GM21723 (cell line): ENCODE measurements around the gene DAND5.

Experiments used
- ATAC-seq: cut with Tn5 transposase; IDR thresholded peaks from one replicate; pipeline ENCODE4 v1.9.1; 2021; ENCODE audit warnings: mild to moderate bottlenecking, moderate library complexity; ENCODE audit not compliant: unreplicated experiment

DAND5 gene

DNA sequence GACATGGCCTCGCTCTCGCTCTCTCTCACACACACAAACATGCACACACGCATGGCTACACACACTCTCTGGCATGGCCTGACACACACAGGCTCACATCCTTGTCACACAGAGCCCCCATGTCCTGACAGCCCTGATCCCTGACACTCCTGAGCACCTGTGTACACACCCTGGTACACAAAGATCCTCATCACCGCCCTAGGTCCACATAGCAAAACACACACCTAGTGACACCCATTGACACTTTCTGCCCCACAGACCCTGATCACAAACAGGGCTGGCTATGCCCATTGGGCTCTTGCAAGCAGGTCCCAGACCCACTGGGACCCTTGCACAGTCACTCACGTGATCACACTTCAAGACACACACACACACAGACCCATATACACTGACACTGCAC is 21.9 kb downstream of the DAND5 start:
- ATAC-seq, result no peak

DNA sequence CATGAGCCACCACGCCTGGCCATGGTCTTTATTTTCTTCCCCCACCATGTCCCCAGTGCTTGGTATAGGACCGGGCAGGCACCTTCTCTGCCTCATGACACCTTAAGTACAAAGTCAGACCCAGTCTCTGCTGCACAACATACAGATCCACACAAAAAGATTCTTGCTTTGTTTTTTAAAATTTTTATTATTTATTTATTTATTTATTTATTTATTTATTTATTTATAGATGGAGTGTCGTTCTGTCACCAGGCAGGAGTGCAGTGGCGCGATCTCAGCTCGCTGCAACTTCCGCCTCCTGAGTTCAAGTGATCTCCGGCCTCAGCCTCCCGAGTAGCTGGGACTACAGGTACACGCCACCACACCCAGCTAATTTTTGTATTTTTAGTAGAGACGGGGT is 23.4 kb downstream of the DAND5 start:
- ATAC-seq, result no peak

DNA sequence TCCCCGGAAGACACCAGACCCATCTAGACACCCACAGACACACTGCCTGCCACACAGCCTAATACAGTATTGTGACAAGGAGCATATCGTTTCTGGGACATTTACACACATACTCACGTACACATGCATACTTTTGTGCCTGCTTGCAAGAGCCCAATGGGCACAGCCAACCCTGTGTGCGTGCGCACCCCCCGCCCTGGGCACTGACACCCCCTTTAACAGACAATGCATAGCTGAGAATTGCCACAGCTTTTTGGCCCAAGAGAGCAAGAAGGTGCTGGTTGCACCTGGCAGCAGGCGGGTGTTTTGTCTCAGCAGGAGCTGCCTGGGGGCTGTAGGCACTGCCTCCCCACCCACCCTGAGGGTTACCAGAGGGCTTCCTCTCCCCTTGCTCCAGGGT is 24.2 kb downstream of the DAND5 start:
- no peak for ATAC-seq

DNA sequence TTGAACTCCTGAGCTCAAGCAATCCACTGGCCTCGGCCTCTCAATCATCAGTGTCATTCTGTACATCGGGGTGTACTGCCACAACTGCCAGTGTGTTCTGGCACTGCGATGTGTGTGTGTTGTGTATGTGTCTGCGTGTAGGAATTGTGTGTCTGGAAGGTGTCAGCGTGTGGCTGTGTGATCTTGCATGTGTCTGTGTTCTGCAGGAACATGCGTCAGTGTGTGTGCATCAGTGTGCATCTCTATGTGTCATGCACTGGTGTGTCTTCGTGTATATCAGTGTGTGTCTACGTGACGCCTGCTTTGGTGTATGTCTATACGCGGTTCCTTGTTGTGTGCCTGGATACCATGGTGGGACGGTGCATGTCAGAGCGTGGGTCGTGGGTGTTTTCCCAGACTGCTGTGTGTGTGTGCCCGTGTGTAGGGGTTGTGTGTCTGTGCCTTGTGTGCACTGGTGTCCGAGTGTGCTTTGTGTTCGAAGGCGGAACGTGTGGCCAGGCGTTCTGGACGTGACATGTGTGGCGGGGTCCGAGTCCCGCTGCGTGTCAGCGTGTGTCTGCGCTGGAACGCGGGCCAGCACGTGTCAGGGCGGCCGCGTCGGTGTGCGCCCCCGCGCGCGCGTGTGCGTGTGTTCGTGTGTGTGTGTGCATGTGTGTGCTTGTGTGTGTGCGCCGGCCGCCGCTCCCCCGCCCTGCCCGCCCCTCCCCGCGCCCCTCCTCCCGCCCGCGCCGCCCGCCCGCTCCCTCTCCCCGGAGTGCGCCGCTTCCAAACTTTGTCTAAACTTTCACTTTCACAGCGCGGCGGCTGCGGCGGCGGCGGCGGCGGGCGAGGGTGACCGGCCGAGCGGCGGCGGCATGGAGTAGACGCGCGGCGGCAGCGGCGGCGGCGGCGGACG is 25.6 kb downstream of the DAND5 start, which contains the start of gene NFIX:
Gene NFIX (plus strand): TSS at position 775 of the 895 bp plus-strand sequence. CDS start 363 bp downstream, outside the sequence.
- ATAC-seq, result no peak

DNA sequence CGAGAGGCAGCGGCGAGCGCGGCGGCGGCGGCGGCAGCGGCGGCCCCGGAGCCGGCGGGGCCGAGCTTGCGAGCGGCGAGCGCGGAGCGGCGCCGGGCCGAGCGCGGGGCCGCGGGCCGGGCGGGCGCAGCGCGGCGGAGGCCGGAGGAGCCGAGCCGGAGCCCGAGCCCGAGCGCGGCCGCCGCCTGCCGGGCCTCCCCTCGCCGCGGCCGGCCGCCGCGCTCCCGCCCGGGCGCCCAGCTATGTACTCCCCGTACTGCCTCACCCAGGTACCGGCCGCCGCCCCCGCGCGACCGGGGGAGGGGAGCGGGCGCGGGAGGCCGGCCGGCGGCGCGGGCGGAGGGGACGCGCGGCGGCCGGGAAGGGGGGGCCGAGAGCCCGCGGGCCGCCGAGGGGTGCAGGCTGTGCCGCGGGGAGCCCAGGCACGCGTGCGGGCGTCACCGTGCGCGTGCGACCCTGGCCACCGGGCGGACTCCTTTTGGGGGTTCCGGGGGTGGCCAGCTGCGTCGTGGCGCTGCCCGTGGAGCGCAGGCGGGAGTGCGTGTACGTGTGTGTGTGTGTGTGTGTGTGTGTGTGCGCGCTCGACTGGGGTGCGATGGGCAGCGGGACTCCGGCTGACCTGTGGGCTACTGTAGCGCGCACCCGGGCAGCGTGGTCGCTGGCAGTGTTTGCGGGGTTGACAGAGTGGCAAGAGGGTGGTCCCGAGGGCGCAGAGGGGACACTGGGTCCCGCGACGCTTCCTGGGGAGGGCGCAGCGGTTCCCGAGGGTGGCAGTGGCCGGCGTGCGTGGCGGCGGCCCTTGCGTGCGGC is 26.4 kb downstream of the DAND5 start:
- no peak for ATAC-seq

DNA sequence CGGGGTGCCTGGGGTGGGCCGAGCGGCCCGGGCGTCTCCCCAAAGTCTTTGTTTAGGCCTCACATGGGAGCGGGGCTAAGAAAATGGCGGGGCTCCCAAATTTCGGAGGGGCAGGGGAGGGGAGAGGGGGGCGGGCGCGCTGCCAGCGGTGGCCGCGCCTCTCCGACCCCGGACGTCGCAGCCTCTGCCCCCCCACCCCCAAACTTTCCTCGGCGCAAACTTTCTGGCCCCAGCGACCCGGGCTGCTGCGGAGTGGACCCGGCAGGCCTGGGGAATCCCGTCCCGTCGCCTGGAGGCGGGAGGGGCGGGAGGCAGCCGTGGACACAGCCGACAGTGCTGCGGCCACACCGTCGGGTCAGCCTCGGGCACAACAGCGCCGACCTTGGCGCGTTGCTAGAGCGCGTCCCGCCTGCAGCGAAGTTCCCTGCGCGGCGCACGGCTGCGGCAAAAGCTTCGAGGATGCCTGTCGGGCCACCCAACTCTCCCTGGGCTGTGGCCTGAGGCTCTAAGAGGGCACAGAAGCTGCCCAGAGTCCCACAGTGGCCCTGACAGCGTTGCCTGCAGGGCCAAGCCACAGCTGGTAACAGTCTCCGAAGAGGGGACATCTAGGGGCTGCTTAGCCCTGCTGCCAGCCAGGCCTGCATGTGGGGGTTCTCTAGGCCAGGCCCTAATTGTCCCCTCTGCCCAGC is 27.2 kb downstream of the DAND5 start:
- no peak for ATAC-seq

DNA sequence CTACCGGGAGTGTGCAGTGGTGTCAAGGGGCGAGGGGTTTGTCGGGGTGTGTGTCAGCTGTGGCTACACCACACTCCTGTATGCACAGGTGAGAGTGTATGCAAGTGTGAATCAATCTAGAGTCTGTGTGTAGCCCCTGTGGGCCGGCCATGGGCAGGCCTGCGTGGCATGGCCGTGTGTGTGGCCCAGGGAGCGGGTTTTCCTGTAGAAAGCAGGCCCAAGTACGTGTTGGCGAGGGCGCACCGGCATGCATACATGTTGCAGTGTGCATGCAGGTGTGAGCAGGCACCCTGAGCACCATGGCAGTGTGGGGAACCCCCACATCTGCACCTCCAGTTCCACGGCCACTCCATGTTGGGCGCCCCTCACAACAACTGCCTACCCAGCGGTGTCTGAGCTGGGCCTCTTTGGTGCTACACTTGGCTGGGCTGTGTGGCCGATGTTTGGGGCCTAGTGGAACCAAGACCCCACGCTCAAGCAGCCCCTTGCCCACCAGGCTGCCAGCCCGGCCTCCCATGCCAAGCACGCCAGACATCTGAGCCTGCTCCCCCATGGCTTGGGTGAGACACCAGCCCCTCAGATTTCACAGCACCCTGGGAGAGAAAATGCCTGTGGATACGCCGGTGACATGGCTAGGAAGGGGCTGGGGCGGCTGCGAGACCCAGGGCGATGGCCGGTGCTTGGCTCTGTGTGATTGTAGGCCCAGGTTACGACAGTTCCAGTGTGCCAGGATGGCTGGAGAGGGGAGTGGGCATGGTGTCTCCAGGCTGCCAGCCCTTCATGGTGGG is 28.0 kb downstream of the DAND5 start:
- ATAC-seq, result no peak

DNA sequence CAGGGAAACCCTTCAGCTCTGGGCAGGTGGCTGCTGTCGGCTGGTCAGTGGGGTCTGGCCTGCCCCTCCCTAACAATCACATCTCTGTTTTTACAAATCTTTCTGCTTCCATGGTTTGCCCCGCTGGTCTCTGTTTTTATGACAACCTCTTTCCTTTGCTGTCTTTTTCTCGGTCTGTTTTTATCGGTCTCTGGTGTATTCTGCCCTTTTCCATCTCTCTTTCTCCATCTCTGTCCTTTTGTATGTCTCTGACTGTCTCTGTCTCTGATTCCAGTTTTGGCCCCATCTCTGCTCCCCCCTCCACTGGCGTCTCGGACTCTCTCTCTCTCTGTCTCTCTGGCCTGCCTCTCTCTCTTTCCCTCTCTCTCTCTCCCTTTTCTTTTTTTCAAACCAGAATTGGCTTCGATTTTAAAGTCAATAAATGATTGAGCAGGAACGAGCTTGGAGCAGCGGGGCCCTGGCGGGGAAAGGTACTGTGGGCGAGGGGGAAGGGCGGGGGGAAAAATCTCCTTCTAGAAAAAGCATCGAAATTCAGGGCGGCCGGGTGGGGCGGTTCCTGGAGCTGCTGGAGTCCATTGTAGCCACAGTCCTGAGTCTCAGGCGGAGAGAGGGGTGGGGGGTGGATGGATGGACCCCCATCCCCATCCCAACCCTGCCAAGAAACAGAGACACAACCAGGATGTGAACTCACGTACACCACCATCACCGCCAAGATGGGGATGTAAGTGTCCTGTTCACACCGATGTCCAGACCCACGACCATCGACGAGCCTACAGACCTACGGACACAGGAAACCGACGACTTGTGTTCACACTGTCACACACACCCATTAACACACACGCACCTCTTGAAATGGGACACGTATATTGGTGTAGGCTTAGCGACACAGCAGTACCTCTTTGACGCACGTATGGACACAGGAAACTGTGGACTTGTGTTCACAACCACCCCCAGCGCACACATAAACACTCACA is 28.9 kb downstream of the DAND5 start:
- no peak for ATAC-seq

DNA sequence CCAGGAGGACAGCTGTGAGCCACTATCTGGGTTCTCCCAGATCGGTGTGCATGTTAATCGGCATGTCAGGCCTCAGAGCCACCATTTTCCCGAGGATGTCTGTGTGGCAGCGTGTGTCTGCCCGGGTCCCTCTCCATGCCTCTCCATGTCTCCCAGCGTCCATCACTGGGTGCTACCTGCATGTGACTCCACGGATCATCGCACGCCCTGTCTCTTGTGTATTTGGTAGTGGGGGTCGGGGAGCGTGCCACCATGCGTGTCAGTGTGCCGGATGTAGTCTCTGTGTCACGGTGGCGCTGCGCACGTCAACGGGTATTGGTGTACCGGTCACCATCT is 31.8 kb downstream of the DAND5 start:
- ATAC-seq, result no peak

DNA sequence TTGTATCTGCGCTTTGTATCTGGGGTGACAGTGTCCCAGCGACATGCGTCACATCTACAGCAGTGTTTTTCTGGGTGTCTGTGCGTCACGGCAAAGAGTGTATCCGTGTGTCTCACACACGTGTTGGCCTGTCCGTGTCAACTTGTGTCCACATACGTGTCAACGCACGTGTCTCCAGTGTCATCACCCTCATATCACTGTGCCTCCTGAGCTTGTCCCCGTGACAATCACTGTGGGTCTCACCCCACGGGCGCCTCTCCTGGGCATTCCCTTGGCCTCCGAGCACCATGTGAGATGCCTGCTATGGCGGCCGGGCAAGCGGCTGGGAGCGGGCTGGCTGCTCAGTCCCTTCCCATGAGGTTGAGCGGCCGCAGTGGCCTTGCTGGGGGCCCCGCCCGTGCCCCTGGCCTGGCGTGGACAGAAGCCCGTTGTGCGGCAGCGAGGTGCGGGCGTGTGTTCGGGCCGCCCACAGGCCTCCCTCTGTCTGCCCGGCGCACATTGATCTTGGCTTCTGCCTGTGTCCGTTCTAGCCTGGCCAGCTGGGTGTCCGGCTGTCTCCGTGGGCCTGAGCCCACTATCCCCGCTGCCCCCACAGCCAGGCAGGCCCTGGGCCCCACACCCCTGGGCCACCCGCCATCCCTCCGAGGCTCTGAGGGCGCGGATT is 32.3 kb downstream of the DAND5 start:
- no peak for ATAC-seq

DNA sequence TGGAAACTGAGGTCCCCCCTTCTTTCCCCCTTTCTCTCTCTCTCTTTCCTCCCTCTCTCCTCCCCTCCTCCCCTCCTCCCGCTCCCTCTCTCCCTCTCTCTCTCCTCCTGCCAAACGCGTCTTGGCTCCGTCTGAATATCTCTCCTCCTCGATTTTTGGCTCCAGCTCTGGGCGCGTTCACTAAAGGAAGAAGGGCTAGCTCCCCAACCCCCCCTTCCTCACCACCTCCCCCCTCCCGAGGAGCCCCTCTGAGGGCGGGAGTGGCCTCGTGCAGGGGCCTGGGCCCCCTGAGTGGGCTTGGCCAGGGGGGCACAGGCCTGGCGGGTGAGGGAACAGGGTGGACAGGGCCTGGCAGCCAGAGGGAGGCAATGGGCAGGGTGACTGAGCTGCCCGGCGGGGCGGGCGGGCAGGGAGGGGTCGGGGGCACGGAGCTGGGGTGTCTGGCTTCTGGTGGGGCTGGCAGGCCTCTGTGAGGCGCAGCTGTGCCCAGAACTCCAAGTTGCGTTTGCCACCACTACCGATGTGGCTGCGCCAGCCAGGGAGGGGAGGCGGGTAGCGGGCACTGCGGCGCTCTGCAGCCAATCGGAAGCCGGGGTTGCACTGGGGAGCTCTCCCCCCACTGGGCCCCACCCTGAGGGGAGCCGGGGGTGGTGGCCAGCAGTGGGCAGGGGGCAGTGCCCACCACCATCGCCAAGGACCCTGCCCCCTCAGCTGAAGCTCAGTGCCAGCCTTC is 33.0 kb downstream of the DAND5 start:
- ATAC-seq, result no peak

DNA sequence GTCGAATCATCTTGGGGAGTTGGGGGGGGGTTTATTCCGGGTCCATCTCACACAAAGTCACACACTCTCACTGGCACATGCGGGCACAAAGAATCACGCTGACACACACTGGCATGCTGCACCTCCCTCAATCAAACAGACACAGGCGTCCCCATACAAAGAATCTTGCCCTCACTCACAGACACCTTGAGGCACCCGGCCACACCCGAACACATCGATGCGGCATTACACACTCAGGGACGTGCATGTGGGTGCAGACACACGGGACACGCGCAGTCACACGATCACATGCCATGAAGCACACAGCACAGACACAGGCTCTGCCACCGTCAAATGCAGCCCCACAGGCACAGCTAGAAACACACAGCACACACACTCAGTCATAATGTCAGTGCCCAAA is 33.7 kb downstream of the DAND5 start:
- no peak for ATAC-seq

DNA sequence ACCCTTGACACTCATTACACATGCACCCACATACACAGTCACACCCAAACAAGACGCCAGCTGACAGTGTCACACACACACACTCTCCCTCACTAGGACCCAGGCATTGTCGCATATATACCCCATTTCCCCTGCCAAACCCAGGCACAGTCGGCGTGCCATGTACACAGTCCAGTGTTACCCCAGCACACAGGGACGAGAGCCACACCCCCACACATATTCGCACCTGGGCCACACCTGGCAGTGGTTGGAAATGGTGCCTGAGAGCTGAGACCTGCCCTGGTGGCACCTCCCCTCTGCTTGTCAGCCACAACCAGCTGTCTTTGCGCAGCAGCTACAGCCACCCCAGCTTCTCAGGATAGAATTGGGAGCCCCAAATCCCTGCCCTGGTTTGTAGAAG is 34.9 kb downstream of the DAND5 start:
- no peak for ATAC-seq

DNA sequence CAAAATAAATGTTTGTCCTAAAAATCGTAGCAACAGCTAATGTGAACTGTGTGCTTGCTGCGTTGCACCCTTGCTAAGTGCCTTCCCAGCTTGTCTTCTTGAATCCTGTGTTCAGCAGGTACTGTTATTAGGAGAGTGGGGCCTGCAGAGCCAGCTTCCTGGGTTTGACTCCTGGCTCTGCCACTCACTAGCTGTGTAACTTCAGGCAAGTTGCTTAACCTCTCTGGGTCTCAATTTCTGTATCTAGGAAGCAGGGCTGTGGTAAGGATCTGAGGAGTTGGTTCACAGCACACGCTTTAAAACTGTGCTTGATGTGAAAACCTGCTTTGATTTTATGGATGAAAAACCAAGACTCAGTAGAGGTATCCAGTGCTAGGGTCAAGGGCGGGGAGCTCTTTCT is 35.9 kb downstream of the DAND5 start:
- ATAC-seq, result no peak

DNA sequence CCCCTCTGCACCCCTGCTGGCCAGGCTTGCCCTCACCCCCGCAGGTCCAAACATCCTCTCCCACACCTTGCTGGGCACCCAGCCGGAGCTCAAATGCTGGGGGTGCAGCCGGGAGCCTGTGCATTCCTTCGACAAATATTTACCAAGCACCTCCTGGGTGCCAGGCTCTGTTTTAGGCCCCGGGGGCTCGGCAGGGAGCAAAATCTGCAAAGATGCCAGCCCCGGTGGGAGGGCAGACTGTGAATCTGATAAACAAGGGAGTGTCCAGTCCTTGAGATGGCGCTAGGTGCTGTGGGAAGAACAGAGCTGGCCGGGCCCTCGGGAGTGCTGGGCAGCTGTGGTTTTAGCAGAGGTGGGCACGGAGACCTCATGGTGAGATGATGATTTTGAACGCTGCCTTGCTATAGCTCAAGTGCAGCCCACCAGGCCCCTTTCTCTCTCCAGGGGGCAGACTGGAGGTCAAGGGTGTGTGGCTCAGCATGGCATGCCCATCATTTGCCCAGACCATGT is 36.5 kb downstream of the DAND5 start:
- ATAC-seq, result no peak

DNA sequence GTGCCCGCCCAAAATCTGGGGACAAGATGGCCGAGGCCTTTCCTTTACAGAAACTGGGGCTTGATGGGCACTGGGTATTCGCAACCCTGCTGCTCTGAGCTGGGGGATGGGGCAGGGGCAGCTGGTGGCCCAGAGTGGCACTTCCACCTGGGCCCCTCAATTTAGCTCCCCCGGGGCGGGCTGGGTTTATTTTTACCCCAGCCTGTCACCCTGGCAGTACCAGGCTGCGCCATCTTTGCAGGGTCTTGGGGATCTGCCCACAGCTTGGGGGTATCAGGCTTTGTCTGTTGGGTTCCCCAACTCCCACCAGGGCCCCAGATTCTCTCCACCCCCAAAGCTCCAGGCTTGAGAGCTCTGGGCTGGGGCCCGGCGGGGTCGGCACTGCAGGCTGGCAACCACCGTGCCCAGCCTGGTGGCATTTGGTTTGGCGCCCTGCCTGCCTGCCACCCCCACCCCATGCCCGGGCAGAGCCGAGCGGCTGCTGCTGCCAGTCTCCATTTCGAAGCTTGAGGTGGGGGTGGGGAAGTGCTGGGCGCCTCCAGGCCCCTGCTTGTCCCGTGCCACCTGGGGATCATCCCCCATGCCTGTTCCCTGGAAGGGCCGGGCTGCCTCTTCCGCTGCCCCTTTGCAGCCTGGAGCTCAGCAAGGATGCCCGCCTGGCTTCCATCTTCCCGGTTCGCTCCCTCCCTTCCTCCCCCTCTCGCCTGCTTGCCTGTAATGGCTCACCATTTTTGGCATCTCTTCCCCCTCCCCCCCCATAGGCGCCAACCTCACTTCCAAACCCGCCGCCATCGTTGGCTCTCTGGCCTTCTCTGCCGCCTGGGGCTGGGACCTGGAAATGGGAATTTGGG is 37.3 kb downstream of the DAND5 start:
- no peak for ATAC-seq
